K562 (cell line): ENCODE data around the gene DUSP19. TPM values are rescaled to one million over a fixed set of nuclear protein-coding genes. Genes with fewer than 3 reads are reported as not detected.

Source experiments
- BACH1 ChIP-seq: fragments of 200-800 bp; sonication (Bioruptor generic); IDR thresholded peaks from 2 replicates; pipeline ENCODE4 v1.6.1; 2016; ENCODE audit warnings: missing genetic modification characterization, missing compliant biosample characterization
- FOSL1 ChIP-seq: fragments of 200-800 bp; sonication (Bioruptor generic); conservative IDR thresholded peaks from 2 replicates; pipeline ENCODE4 v1.6.1; 2016; ENCODE audit warnings: missing genetic modification characterization, missing compliant biosample characterization
- HSF4 ChIP-seq: fragments of 250-450 bp; sonication (Bioruptor Pico); IDR thresholded peaks from 2 replicates; pipeline ENCODE4 v2.1.2; 2022; ENCODE audit warnings: mild to moderate bottlenecking, moderate library complexity, borderline replicate concordance
- NEUROD1 ChIP-seq: fragments of 150-350 bp; IDR thresholded peaks from 2 replicates; pipeline ENCODE4 v1.6.1; 2014; ENCODE audit warnings: borderline replicate concordance, low read length, low read depth; ENCODE audit not compliant: partially characterized antibody
- NFE2L1 ChIP-seq: fragments of 450-650 bp; IDR thresholded peaks from 2 replicates; pipeline ENCODE4 v1.6.1; 2016; ENCODE audit warnings: missing genetic modification characterization, low read depth, mild to moderate bottlenecking, missing compliant biosample characterization, moderate library complexity, borderline replicate concordance
- SIX5 ChIP-seq, 2 experiments: IDR thresholded peaks; 2 replicates each; pipeline ENCODE4 v1.6.1; 2011; ENCODE audit warnings: low read length in 2 of 2, borderline replicate concordance in 1 of 2, low read depth in 1 of 2, mild to moderate bottlenecking in 1 of 2, moderate library complexity in 1 of 2; ENCODE audit not compliant: insufficient read depth in 1 of 2
- SMARCA4 ChIP-seq: fragments of 450-650 bp; IDR thresholded peaks from 2 replicates; pipeline ENCODE4 v1.6.1; 2016
- SNRNP70 ChIP-seq: fragments of 200-400 bp; formaldehyde crosslinking; optimal IDR thresholded peaks from 2 replicates; pipeline ENCODE3; 2017; ENCODE audit warnings: low read depth, low read length
- ZNF165 ChIP-seq: fragments of 250-450 bp; sonication (Bioruptor Pico); IDR thresholded peaks from 2 replicates; pipeline ENCODE4 v1.4.0; 2020; ENCODE audit warnings: borderline replicate concordance
- ZNF354B ChIP-seq: fragments of 250-450 bp; sonication (Bioruptor Pico); IDR thresholded peaks from 2 replicates; pipeline ENCODE4 v1.4.0; 2020
- polyA plus RNA-seq, 8 experiments: library from polyadenylated mRNA; depleted of rRNA in 4 of 8; stranded (reverse) in 5 of 8; unstranded in 3 of 8; fragments of >200 nt; fragmentation: Nextera tagmentation in 2 of 8; fragmentation: Illumina TruSeq in 1 of 8; extraction: Ambion mirVana in 2 of 8; extraction: Trizol in 1 of 8; gene quantifications; 2 replicates each; pipeline versions ENCODE4 v1.2.1 to v1.2.3, GENCODE V29; 2011 to 2014; ENCODE audit warnings: inconsistent platforms in 1 of 8, missing spikeins in 1 of 8
- total RNA-seq, 7 experiments: library from RNA; depleted of rRNA in 6 of 7; stranded (reverse); fragments of >200 nt in 6 of 7; fragmentation: Illumina TruSeq in 2 of 7; extraction: Trizol in 2 of 7; gene quantifications; 2 replicates each; pipeline versions ENCODE4 v1.2.1 to v1.2.3, GENCODE V29; 2011 to 2021; ENCODE audit warnings: low replicate concordance in 1 of 7
- TF ChIP-seq, protein P1 (sequence below): fragments of 250-450 bp; sonication (Bioruptor Pico); IDR thresholded peaks from 2 replicates; pipeline ENCODE4 v1.5.0; 2021; ENCODE audit warnings: mild to moderate bottlenecking, moderate library complexity

The DUSP19 gene
- total and polyA plus RNA-seq, 9 of the 15 experiments (the other 6 are each of a cell fraction or from before 2014, with no cell fraction given): 1.6 to 6.3 (median 3.1) TPM

DNA sequence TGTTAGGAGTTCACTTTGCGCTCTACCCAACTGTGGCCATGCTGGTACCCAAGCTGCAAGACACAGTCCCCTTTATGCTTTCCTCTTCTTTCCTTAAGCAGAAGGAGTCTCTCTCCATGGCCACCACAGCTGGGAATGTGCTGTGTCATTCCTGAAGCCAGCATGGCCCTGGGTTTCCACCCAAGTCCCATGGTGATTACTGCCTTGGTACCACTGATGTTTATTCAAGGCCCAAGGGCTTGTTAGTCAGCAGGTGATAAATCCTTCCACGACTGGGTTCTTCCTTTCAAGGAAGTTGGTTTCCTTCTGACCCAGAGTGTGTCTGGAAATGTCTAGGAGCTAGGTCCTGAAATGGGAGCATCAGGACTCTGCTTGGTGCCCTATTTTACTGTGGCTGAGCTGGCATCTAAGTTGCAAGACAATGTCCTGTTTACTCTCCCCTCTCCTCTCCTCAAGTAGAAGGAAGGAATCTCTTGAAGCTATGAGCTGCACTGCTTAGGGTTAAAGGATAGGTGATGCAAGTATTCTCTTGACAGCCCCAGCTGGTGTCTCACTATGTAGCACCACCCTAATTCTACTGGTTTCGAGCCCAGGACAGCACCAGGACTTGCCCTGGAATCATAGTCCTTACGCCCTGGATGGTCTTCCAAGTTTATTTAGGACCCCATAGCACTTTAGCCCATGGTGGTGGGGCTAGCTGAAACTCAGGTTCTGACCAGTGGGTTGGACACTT is 27.0 kb downstream of the DUSP19 start (continued):
- TF ChIP-seq ZNF354B (CRISPR knock-in tag): no peak
- TF ChIP-seq BACH1 (tag): peak; percentile 66; the same call in 1 of the 2 replicates
- no peak for TF ChIP-seq NEUROD1
- TF ChIP-seq HSF4 (CRISPR knock-in tag): no peak
- TF ChIP-seq, protein P1, sequence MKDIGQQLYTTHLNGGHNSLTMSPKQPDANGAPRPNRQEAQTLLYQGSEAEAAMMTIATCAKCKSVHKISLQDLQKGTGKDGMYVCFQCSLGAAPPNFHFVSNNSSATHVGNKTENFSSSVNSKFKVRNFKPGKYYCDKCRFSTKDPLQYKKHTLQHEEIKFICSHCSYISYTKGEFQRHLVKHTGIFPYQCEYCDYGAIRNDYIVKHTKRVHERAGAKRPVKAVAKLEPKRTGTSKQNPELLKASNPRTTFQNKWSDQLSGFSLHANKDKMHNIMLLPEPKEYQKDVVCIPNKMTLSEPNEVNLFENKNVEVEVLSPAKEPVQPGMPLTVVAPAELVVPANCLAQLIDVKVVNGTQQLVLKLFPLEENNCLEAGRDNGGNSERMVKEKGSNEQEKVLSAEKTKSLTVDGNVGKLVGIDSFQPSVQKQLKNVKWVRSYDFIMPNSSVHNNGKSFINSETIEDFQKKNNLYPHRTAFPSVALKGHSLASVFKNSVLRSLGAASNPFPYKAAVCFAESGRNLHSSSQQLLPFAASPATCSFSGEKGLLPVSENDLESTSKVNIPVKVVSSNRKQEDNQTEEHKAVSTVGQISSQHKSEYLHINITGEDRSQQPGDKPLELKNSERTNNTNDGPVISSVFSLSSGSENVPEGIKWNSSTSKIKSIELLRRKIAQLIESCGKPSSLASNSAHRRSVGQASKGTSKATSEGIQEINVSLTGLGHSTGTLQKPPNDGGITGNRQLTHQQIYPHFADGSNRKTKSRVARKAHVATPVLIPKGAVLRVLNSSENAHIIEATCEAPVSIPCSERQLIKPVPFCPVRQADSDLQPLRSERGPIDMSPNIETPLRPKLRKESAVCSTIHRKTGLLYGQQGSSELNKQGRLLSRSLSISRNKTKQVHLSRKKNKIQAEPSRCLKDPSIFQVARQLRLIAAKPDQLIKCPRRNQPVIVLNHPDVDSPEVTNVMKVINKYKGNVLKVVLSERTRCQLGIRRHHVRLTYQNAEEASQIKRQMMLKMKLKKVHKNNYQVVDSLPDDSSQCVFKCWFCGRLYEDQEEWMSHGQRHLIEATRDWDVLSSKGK (CRISPR knock-in tag): no peak
- no peak for TF ChIP-seq SNRNP70
- peak; percentile 59 for TF ChIP-seq NFE2L1 (tag)
- TF ChIP-seq FOSL1 (tag): peak; percentile 53; the same call in 1 of the 2 replicates
- no peak for TF ChIP-seq ZNF165 (CRISPR knock-in tag)
- no peak for TF ChIP-seq SIX5 (IDR thresholded peaks at IDR 0.05; ENCODE audit: borderline replicate concordance in 1 of 2, insufficient read depth in 1 of 2, low read depth in 1 of 2, low read length in 2 of 2)
- TF ChIP-seq SMARCA4: peak; percentile 17; the same call in 1 of the 2 replicates
